Sigmoid colon (tissue), 4 donors: ENCODE measurements around the gene TNS1.

Experiments
- CTCF ChIP-seq, 4 experiments: fragments of 450-650 bp in 3 of 4; fragments of 200-600 bp in 1 of 4; IDR thresholded peaks; one replicate each; pipeline ENCODE4 v1.5.1; 2016 to 2019; ENCODE audit warnings: antibody characterized with exemption in 4 of 4, mild to moderate bottlenecking in 3 of 4, moderate library complexity in 2 of 4
- EP300 ChIP-seq, 4 donors: sonication (generic); formaldehyde crosslinking; IDR thresholded peaks; one replicate each; pipeline ENCODE4 v1.6.1; 2017; ENCODE audit warnings: antibody characterized with exemption in 4 of 4

- TF ChIP-seq CTCF (IDR thresholded peaks at IDR 0.05) (no peak), EP300 (IDR thresholded peaks at IDR 0.05) (no peak)
These were observed 197.8 kb downstream of the TNS1 start for GRCh38 chr2:217804791-217805667.
